Upper lobe of left lung (tissue), 6 donors: ENCODE data around the gene SLC10A6. TPM values are rescaled to one million over a fixed set of nuclear protein-coding genes. Genes with fewer than 3 reads are reported as not detected.

Experiments
- ATAC-seq, 2 donors: fragments of 200-7000 bp; cut with Tn5 transposase; one replicate each; pipeline ENCODE4 v1.9.1; 2022; ENCODE audit warnings: mild to moderate bottlenecking in 2 of 2, moderate library complexity in 2 of 2; ENCODE audit not compliant: low FRiP score in 2 of 2
- DNase-seq, 2 donors: peaks; one replicate each; pipeline ENCODE4 v3.0.0-alpha.2; 2019 to 2020
- H3K27ac ChIP-seq, 4 donors: fragments of 200-600 bp; sonication (generic); one replicate each; pipeline ENCODE4 v1.5.1; 2016 to 2019
- H3K27me3 ChIP-seq, 4 donors: fragments of 200-600 bp; sonication (generic); one replicate each; pipeline ENCODE4 v1.5.1; 2017 to 2019
- H3K36me3 ChIP-seq, 4 donors: fragments of 200-600 bp; sonication (generic); one replicate each; pipeline ENCODE4 v1.5.1; 2016 to 2019
- H3K4me1 ChIP-seq, 4 donors: fragments of 200-600 bp; sonication (generic); one replicate each; pipeline ENCODE4 v1.5.1; 2018 to 2019
- H3K4me3 ChIP-seq, 4 donors: fragments of 200-600 bp; sonication (generic); one replicate each; pipeline ENCODE4 v1.5.1; 2017 to 2019; ENCODE audit warnings: mild to moderate bottlenecking in 2 of 4, moderate library complexity in 1 of 4
- H3K9me3 ChIP-seq, 4 donors: fragments of 200-600 bp; sonication (generic); one replicate each; pipeline ENCODE4 v1.5.1; 2018 to 2019
- EP300 ChIP-seq, 4 donors: sonication (generic); formaldehyde crosslinking; IDR thresholded peaks; one replicate each; pipeline ENCODE4 v1.5.1; 2017; ENCODE audit warnings: antibody characterized with exemption in 4 of 4, control low read depth in 2 of 4
- POLR2A ChIP-seq, 4 donors: fragments of 450-650 bp; IDR thresholded peaks; one replicate each; pipeline ENCODE4 v1.5.1; 2016 to 2017; ENCODE audit warnings: antibody characterized with exemption in 4 of 4, mild to moderate bottlenecking in 2 of 4
- POLR2AphosphoS5 ChIP-seq, 2 donors: sonication (generic); formaldehyde crosslinking; IDR thresholded peaks; one replicate each; pipeline ENCODE4 v1.5.1; 2017; ENCODE audit warnings: antibody characterized with exemption in 2 of 2
- WGBS, 2 donors: methylation state at CpG; one replicate each; pipeline ENCODE4 v1.1.5; 2017 to 2018; 5-methylcytosine and 5-hydroxymethylcytosine counted together
- total RNA-seq, 6 donors: library from RNA; depleted of rRNA in 4 of 6; stranded (reverse); fragments of >200 nt in 4 of 6; gene quantifications; one replicate each; pipeline versions ENCODE4 v1.1.0 to v1.2.1, GENCODE V29; 2016 to 2021
- TF ChIP-seq, protein P1 (sequence below), 6 experiments: fragments of 450-650 bp in 4 of 6; fragments of 200-600 bp in 2 of 6; sonication (generic) in 2 of 6; IDR thresholded peaks; one replicate each; pipeline ENCODE4 v1.5.1; 2016 to 2019; ENCODE audit warnings: antibody characterized with exemption in 6 of 6
- donor health status: DM: no; HTN: no; CAD: no; lungs with moderate emphysema.
- donor health status: DM: no; HTN: yes; CAD: no; lungs with severe emphysema.

SLC10A6 gene
- total RNA-seq, 6 donors from 2014 or later: 0.27 to 3.4 (median 0.76) TPM; not detected in 1

DNA sequence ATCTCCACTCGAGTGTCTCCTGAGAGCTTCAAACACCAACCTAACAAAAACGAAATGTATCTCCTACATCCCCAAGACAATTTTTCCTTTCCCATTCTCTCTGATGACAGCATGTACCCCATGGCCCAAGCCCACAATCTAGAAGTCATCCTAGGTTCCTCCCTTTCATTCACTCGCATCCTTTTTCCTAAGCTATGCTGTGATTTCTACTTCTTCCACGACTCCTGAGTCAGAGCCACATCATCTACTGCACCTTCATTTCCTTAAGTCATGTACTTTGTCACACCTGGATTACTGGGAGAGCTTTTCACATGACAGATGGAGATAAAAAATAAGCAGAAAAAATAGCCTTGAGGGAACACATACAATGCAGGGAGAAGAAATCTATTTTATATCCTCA lies 23.0 kb upstream of the SLC10A6 start:
- 74 to 84% methylated on average over 4 of the region's 4 CpGs for WGBS, 2 donors
- no peak for ATAC-seq

DNA sequence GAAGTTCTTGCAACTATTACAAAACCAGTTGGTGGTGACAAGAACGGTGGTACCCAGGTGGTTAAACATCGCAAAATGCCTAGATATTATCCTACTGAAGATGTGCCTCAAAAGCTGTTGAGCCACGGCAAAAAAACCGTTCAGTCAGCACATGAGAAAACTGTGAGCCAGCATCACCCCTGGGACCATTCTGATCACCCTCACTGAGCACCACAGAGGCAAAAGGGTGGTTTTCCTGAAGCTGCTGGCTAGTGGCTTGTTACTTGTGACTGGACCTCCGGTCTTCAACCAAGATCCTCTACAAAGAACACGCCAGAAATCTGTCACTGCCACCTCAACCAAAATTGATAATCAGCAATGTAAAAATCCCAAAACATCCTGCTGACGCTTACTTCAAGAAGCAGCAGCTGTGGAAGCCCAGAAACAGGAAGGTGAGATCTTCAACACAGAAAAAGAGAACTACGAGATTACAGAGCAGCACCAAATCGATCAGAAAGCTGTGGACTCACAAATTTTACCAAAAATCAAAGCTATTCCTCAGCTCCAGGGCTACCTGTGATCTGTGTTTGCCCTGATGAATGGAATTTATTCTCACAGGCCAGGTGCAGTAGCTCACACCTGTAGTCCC lies 21.4 kb upstream of the SLC10A6 start:
- Histone ChIP-seq H3K4me3 (no peak overlapping the region), H3K27ac (no peak overlapping the region), H3K4me1 (no peaks in the 10 kb centered on the region), H3K36me3 (no peaks in the 10 kb centered on the region), H3K27me3 (no peaks in the 10 kb centered on the region), H3K9me3 (no peaks in the 10 kb centered on the region)
- ATAC-seq: no peak
- no peak for TF ChIP-seq EP300 (IDR thresholded peaks at IDR 0.05)
- no peak for TF ChIP-seq POLR2A (IDR thresholded peaks at IDR 0.05)
- no peak for TF ChIP-seq POLR2AphosphoS5 (IDR thresholded peaks at IDR 0.05)
- TF ChIP-seq, protein P1, sequence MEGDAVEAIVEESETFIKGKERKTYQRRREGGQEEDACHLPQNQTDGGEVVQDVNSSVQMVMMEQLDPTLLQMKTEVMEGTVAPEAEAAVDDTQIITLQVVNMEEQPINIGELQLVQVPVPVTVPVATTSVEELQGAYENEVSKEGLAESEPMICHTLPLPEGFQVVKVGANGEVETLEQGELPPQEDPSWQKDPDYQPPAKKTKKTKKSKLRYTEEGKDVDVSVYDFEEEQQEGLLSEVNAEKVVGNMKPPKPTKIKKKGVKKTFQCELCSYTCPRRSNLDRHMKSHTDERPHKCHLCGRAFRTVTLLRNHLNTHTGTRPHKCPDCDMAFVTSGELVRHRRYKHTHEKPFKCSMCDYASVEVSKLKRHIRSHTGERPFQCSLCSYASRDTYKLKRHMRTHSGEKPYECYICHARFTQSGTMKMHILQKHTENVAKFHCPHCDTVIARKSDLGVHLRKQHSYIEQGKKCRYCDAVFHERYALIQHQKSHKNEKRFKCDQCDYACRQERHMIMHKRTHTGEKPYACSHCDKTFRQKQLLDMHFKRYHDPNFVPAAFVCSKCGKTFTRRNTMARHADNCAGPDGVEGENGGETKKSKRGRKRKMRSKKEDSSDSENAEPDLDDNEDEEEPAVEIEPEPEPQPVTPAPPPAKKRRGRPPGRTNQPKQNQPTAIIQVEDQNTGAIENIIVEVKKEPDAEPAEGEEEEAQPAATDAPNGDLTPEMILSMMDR (IDR thresholded peaks at IDR 0.05): no peak
- 63 to 76% methylated on average over 8 to 9 of the region's 9 CpGs for WGBS, 2 donors
- no peak for DNase-seq

More for the DNA sequence above, 23.0 kb upstream of the SLC10A6 start:
- Histone ChIP-seq H3K9me3 (no peaks in the 10 kb centered on the region), H3K4me3 (no peak overlapping the region), H3K27me3 (no peaks in the 10 kb centered on the region), H3K4me1 (no peaks in the 10 kb centered on the region), H3K36me3 (no peaks in the 10 kb centered on the region), H3K27ac (no peak overlapping the region)
- TF ChIP-seq EP300 (IDR thresholded peaks at IDR 0.05): no peak
- TF ChIP-seq, protein P1 (IDR thresholded peaks at IDR 0.05): no peak
- TF ChIP-seq POLR2A (IDR thresholded peaks at IDR 0.05): no peak
- TF ChIP-seq POLR2AphosphoS5 (IDR thresholded peaks at IDR 0.05): no peak
- DNase-seq: no peak

DNA sequence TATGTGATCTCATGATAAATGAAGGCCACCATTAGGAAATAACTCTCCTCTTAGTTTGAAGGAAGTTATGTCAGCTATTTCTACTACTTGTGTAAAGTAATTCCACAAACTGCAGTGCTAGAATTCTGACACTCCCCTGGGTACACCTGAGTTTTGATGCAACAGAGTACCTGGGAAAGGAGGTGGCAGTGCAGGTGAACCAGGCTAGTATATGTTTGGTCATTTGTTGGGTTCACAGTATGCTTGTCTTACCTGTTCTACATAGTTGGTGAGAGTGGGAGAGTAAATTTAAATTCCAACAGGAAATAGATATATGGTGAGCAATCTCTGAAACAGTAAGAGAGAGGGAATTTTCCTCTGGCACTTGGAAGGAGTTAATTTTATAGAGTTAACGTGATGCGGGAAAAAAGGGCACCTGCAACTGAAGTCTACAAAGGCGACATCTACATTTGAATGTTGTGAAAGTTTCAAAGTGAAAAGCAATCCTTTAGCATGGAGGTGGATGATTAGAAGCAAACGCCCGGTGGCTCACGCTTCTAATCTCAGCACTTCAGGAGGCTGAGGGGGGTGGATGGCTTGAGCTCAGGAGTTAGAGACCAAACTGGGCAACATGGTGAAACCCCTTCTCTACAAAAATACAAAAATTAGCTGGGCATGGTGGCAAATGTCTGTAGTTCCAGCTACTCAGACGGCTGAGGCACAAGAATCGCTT lies 8.3 kb upstream of the SLC10A6 start:
- H3K27ac ChIP-seq: no peak overlapping the region
- DNase-seq: no peak
- H3K4me1 ChIP-seq: peaks cover 0 to 5% (median 0%) of the 10 kb centered on the region in 4 donors
- no peaks in the 10 kb centered on the region for H3K27me3 ChIP-seq
- WGBS, 2 donors: 91% methylated on average over 8 of the region's 8 CpGs
- TF ChIP-seq POLR2AphosphoS5 (IDR thresholded peaks at IDR 0.05): no peak
- TF ChIP-seq POLR2A (IDR thresholded peaks at IDR 0.05): no peak
- no peak for TF ChIP-seq EP300 (IDR thresholded peaks at IDR 0.05)
- TF ChIP-seq, protein P1 (IDR thresholded peaks at IDR 0.05): no peak
- ATAC-seq: no peak
- H3K4me3 ChIP-seq: no peak overlapping the region
- no peaks in the 10 kb centered on the region for H3K36me3 ChIP-seq
- H3K9me3 ChIP-seq: no peaks in the 10 kb centered on the region

DNA sequence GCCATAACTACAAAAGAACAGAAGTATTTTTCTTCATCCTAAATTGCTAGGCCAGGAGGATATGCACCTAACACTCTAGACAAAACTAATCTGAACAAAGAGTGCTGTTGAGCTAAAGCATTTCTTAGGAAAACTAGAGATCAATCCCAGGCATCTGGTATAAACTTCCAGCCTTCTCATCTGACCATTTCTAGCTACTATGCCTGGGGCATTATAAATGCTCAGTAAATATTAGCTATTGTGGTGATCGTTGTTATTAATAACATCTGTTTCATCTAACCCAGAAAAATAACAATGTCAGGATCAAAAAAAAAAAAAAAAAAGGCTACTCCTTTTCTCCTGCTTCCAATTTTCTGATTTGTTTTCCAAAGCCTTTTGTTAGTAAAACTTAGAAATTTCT lies 7.7 kb upstream of the SLC10A6 start:
- 56 to 63% methylated on average over 1 of the region's 1 CpG for WGBS, 2 donors
- ATAC-seq: no peak
- Histone ChIP-seq H3K27ac (no peak overlapping the region), H3K4me3 (no peak overlapping the region), H3K36me3 (no peaks in the 10 kb centered on the region), H3K4me1 (peaks cover 0 to 5% (median 0%) of the 10 kb centered on the region in 4 donors), H3K27me3 (no peaks in the 10 kb centered on the region), H3K9me3 (no peaks in the 10 kb centered on the region)
- TF ChIP-seq EP300 (IDR thresholded peaks at IDR 0.05) (no peak), POLR2AphosphoS5 (IDR thresholded peaks at IDR 0.05) (no peak), POLR2A (IDR thresholded peaks at IDR 0.05) (no peak)
- TF ChIP-seq, protein P1 (IDR thresholded peaks at IDR 0.05): no peak
- no peak for DNase-seq
